WTC11 (cell line): ENCODE data around the gene EGFR.

ENCODE experiments used
- ATF3 ChIP-seq: sonication (generic); formaldehyde crosslinking; conservative IDR thresholded peaks from 2 replicates; pipeline ENCODE4 v1.8.1; 2022; ENCODE audit warnings: mild to moderate bottlenecking, missing genetic modification reagents
- ESRRA ChIP-seq: sonication (generic); formaldehyde crosslinking; IDR thresholded peaks from 2 replicates; pipeline ENCODE4 v1.8.1; 2022; ENCODE audit warnings: mild to moderate bottlenecking, missing genetic modification reagents, borderline replicate concordance
- NFYB ChIP-seq: sonication (generic); formaldehyde crosslinking; conservative IDR thresholded peaks from 2 replicates; pipeline ENCODE4 v1.8.0; 2022; ENCODE audit warnings: low read depth, missing genetic modification reagents
- ZNF138 ChIP-seq: sonication (generic); formaldehyde crosslinking; conservative IDR thresholded peaks from 2 replicates; pipeline ENCODE4 v1.8.1; 2022; ENCODE audit warnings: mild to moderate bottlenecking, moderate library complexity, missing genetic modification reagents
- ZNF532 ChIP-seq: fragments of 250-450 bp; sonication (Bioruptor Pico); IDR thresholded peaks from 2 replicates; pipeline ENCODE4 v1.9.0; 2021; ENCODE audit warnings: mild to moderate bottlenecking, borderline replicate concordance
- TF ChIP-seq, protein P1 (sequence below): fragments of 200-600 bp; IDR thresholded peaks from 2 replicates; pipeline ENCODE4 v1.8.0; 2022; ENCODE audit warnings: antibody characterized with exemption
- TF ChIP-seq, protein P2 (sequence below): sonication (generic); formaldehyde crosslinking; IDR thresholded peaks from 2 replicates; pipeline ENCODE4 v1.8.0; 2022; ENCODE audit warnings: missing genetic modification reagents
- TF ChIP-seq, protein P3 (sequence below): sonication (generic); formaldehyde crosslinking; IDR thresholded peaks from 2 replicates; pipeline ENCODE4 v1.8.0; 2022; ENCODE audit warnings: mild to moderate bottlenecking, missing genetic modification reagents

DNA sequence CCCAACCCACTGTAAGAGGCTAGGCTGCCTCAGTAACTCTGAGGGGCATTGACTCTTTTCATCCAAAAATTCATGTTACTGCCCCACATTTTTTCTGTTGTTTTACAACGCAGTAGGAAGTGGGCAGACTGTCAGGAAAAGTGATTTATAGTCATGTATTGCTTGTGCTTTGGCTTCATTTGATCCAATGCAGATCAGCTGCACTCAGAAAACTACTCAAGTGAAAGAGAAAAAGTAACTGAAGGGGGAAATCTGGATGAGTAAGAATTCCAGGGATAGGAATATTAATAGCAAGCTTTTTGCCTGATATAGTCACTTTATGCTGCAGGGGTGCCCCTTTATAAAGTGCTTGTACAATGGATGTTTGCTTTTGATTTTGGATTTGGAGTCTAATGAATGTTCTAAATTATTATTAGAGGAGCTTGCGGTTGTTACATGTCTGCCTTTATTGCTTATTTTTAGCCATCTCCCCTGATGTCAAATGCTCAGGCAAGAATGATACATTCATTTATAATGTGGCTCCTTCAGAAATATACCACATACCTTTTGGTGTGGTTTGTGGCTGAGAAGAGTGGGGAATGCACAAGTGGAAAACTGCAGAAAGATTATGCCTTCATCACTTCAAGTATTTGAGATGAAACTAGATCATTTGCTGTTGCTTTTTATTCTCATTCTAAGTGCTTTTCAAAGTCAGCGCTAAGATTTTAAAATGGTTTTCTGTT is 86.1 kb downstream of the EGFR start:
- TF ChIP-seq, protein P1, sequence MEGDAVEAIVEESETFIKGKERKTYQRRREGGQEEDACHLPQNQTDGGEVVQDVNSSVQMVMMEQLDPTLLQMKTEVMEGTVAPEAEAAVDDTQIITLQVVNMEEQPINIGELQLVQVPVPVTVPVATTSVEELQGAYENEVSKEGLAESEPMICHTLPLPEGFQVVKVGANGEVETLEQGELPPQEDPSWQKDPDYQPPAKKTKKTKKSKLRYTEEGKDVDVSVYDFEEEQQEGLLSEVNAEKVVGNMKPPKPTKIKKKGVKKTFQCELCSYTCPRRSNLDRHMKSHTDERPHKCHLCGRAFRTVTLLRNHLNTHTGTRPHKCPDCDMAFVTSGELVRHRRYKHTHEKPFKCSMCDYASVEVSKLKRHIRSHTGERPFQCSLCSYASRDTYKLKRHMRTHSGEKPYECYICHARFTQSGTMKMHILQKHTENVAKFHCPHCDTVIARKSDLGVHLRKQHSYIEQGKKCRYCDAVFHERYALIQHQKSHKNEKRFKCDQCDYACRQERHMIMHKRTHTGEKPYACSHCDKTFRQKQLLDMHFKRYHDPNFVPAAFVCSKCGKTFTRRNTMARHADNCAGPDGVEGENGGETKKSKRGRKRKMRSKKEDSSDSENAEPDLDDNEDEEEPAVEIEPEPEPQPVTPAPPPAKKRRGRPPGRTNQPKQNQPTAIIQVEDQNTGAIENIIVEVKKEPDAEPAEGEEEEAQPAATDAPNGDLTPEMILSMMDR: no peak
- TF ChIP-seq, protein P2, sequence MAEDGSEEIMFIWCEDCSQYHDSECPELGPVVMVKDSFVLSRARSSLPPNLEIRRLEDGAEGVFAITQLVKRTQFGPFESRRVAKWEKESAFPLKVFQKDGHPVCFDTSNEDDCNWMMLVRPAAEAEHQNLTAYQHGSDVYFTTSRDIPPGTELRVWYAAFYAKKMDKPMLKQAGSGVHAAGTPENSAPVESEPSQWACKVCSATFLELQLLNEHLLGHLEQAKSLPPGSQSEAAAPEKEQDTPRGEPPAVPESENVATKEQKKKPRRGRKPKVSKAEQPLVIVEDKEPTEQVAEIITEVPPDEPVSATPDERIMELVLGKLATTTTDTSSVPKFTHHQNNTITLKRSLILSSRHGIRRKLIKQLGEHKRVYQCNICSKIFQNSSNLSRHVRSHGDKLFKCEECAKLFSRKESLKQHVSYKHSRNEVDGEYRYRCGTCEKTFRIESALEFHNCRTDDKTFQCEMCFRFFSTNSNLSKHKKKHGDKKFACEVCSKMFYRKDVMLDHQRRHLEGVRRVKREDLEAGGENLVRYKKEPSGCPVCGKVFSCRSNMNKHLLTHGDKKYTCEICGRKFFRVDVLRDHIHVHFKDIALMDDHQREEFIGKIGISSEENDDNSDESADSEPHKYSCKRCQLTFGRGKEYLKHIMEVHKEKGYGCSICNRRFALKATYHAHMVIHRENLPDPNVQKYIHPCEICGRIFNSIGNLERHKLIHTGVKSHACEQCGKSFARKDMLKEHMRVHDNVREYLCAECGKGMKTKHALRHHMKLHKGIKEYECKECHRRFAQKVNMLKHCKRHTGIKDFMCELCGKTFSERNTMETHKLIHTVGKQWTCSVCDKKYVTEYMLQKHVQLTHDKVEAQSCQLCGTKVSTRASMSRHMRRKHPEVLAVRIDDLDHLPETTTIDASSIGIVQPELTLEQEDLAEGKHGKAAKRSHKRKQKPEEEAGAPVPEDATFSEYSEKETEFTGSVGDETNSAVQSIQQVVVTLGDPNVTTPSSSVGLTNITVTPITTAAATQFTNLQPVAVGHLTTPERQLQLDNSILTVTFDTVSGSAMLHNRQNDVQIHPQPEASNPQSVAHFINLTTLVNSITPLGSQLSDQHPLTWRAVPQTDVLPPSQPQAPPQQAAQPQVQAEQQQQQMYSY (CRISPR knock-in tag): no peak
- TF ChIP-seq ZNF138 (no peak), NFYB (no peak), ESRRA (CRISPR knock-in tag) (no peak), ATF3 (no peak), ZNF532 (CRISPR knock-in tag) (no peak)
- TF ChIP-seq, protein P3, sequence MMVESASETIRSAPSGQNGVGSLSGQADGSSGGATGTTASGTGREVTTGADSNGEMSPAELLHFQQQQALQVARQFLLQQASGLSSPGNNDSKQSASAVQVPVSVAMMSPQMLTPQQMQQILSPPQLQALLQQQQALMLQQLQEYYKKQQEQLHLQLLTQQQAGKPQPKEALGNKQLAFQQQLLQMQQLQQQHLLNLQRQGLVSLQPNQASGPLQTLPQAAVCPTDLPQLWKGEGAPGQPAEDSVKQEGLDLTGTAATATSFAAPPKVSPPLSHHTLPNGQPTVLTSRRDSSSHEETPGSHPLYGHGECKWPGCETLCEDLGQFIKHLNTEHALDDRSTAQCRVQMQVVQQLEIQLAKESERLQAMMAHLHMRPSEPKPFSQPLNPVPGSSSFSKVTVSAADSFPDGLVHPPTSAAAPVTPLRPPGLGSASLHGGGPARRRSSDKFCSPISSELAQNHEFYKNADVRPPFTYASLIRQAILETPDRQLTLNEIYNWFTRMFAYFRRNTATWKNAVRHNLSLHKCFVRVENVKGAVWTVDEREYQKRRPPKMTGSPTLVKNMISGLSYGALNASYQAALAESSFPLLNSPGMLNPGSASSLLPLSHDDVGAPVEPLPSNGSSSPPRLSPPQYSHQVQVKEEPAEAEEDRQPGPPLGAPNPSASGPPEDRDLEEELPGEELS: no peak
